Measurements from ENCODE around the gene C22orf23.

The C22orf23 gene

GRCh38 chr22:37898441-37899181 lies 54.8 kb downstream of the C22orf23 start:
- ChIA-PET POLR2A (interaction anchor here (3.1 kb wide), 1 partner anchor 11 kb away, joined by 14 read pairs; no protein-coding TSS in a partner anchor), CTCF (interaction anchor here (0.7 to 7.6 kb wide), 6 partner anchors 8 to 60 kb away, joined by 3 to 103 read pairs (median 8); no protein-coding TSS in a partner anchor)
- TF ChIP-seq CTCF (IDR thresholded peaks at IDR 0.05; ENCODE audit: insufficient read depth, low read length, missing control alignments), result no peak
- no peak overlapping the region for H3K4me3 ChIP-seq (ENCODE audit: low read depth, low read length)
- DNase-seq (ENCODE audit: low read depth, low spot score), result no peak

GRCh38 chr22:37897807-37898206 lies 55.6 kb downstream of the C22orf23 start:
- no peak for DNase-seq (ENCODE audit: low read depth, low spot score)
- H3K4me3 ChIP-seq (ENCODE audit: low read depth, low read length), result no peak overlapping the region
- ChIA-PET POLR2A (interaction anchor here (3.1 kb wide), 1 partner anchor 10 kb away, joined by 14 read pairs; no protein-coding TSS in a partner anchor), CTCF (interaction anchor here (1.0 to 7.6 kb wide), 6 partner anchors 8 to 36 kb away, joined by 3 to 103 read pairs (median 9); partner anchors contain the start of gene MICALL1)
- TF ChIP-seq CTCF (IDR thresholded peaks at IDR 0.05; ENCODE audit: insufficient read depth, low read length, missing control alignments), result no peak

DNA sequence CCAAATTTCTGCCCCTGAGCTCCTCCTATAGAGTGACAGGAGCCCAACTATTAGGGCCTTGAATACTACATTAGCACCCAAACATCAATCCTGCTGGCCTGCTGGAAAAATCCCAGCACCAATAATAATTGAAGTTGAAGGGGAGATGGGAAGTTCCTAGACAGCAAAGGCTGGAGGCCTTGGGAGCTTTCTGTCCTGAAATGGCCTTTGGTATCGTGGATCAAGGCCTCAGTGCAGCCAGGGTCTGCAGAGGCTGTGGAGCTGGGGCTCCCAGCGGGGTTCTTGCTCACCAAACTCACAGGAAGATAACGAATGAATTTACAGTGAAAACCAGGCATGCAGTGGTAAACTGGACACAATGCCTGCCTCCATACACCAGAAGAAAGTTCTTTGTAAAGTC lies 56.5 kb downstream of the C22orf23 start:
- no peak for TF ChIP-seq CTCF (IDR thresholded peaks at IDR 0.05; ENCODE audit: insufficient read depth, low read length, missing control alignments)
- ChIA-PET CTCF (interaction anchor here (1.4 to 7.6 kb wide), 4 partner anchors 9 to 37 kb away, joined by 5 to 103 read pairs (median 13); partner anchors contain the start of gene MICALL1), POLR2A (interaction anchor here (1.5 to 3.1 kb wide), 2 partner anchors 9 kb away, joined by 6 to 14 read pairs; partner anchors contain the start of gene MICALL1)
- H3K4me3 ChIP-seq (ENCODE audit: low read depth, low read length), result no peak overlapping the region
- DNase-seq (ENCODE audit: low read depth, low spot score), result no peak

DNA sequence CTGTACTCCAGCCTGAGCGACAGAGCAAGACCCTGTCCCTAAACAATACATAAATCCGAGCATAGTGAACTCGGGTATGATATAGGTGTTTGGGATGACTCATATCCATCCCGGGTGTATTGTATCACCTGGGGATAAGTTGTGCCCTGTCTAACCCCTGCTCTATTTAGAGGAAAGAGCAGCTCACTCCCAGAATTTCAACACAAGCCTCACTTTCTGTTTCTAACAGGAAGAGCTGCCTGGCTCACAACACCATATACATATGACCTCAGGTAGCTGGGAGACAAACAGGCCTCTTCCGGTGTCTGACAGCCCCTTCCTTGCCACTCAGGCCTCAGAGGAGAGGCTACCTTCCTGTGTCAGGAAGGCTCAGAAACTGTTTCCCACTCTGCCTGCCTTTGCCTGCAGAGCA lies 57.2 kb downstream of the C22orf23 start:
- no peak overlapping the region for H3K4me3 ChIP-seq (ENCODE audit: low read depth, low read length)
- DNase-seq (ENCODE audit: low read depth, low spot score), result no peak
- POLR2A ChIA-PET, result interaction anchor here (0.6 to 3.1 kb wide), 3 partner anchors 9 to 43 kb away, joined by 3 to 14 read pairs (median 6); partner anchors contain the start of gene MICALL1
- CTCF ChIA-PET, result interaction anchor here (0.8 to 7.6 kb wide), 6 partner anchors 8 to 79 kb away, joined by 3 to 103 read pairs (median 6); partner anchors contain the start of gene MICALL1
- no peak for TF ChIP-seq CTCF (IDR thresholded peaks at IDR 0.05; ENCODE audit: insufficient read depth, low read length, missing control alignments)

GRCh38 chr22:37894939-37895670 lies 58.3 kb downstream of the C22orf23 start:
- CTCF ChIA-PET, result interaction anchor here (0.9 to 7.6 kb wide), 4 partner anchors 7 to 71 kb away, joined by 3 to 103 read pairs (median 4); partner anchors contain the start of gene MICALL1
- POLR2A ChIA-PET, result interaction anchor here (1.5 to 3.1 kb wide), 2 partner anchors 8 to 10 kb away, joined by 6 to 14 read pairs; partner anchors contain the start of gene MICALL1

More at GRCh38 chr22:37894939-37895670, 58.3 kb downstream of the C22orf23 start:
- no peak for TF ChIP-seq CTCF (IDR thresholded peaks at IDR 0.05; ENCODE audit: insufficient read depth, low read length, missing control alignments)
- no peak for DNase-seq (ENCODE audit: low read depth, low spot score)
- H3K4me3 ChIP-seq (ENCODE audit: low read depth, low read length), result no peak overlapping the region
